Astrocyte of the hippocampus (primary cell): ENCODE data around the gene MCRS1.
A peak's percentile ranks its signal among the peaks of the same experiment; 100 is the strongest.
"Not testable (repeated sequence)": the region's sequence is repeated elsewhere in the genome, so short reads cannot be mapped to it uniquely, and the experiment has no call there.

Experiments used
- DNase-seq: peaks from one replicate; pipeline ENCODE4 v3.0.0; 2011; ENCODE audit warnings: low read depth, low spot score

Gene MCRS1, protein sequence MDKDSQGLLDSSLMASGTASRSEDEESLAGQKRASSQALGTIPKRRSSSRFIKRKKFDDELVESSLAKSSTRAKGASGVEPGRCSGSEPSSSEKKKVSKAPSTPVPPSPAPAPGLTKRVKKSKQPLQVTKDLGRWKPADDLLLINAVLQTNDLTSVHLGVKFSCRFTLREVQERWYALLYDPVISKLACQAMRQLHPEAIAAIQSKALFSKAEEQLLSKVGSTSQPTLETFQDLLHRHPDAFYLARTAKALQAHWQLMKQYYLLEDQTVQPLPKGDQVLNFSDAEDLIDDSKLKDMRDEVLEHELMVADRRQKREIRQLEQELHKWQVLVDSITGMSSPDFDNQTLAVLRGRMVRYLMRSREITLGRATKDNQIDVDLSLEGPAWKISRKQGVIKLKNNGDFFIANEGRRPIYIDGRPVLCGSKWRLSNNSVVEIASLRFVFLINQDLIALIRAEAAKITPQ

GRCh38 chr12:49567611-49568441 lies at the start of gene MCRS1:
MCRS1 (minus strand) TSS chr12:49568142; CDS start chr12:49566731, 1,411 bp downstream.
- DNase-seq: peak; percentile 94

- DNase-seq: no peak
These were observed 48.7 kb upstream of the MCRS1 start for GRCh38 chr12:49616533-49617219.

DNA sequence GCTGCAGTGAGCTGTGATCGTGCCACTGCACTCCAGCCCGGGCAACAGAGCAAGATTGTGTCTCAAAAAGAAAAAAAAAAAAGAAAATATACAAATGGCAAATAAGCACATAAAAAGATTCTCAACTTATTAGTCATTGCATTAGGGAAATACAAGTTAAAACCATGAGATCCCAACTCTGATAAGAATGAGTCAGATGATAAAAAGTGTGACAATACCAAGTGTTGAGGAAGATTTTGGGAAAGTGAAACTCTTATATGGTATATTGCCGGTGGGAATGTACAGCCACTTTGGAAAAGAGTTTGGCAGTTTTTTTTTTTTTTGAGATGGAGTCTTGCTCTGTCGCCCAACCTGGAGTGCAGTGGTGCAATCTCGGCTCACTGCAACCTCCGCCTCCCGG lies 47.8 kb upstream of the MCRS1 start:
- DNase-seq: no peak

DNA sequence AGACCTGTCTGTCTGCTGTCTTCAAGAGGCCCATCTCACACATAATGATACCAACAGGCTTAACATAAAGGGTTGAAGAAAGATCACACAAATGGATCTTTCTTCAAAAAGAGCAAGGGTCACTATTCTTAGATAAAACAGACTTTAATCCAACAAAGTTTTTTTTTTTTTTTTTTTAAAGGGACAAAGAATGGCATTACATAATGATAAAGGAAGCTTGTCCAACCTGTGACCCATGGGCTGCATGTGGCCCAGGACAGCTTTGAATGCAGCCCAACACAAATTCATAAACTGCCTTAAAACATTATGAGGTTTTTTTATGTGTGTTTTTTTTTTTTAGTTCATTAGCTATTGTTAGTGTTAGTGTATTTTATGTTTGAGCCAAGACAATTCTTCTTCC lies 44.3 kb upstream of the MCRS1 start:
- no peak for DNase-seq

DNA sequence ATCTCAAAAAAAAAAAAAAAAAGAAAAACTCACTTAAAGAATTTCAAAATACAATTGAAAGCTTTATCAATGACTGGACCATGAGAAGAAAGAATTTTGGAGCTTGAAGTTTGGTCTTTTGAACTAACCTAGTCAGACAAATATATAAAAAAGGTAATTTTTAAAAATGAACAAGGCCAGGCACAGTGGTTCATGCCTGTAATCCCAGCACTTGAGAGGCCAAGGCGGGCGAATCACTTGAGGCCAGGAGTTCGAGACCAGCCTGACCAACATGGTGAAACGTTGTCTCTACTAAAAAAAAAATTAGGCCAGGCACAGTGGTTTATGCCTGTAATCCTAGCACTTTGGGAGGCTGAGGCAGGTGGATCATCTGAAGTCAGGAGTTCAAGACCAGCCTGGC lies 42.8 kb upstream of the MCRS1 start:
- not testable (repeated sequence) for DNase-seq

- DNase-seq: no peak
These were observed 41.9 kb upstream of the MCRS1 start for GRCh38 chr12:49609875-49610154.

DNA sequence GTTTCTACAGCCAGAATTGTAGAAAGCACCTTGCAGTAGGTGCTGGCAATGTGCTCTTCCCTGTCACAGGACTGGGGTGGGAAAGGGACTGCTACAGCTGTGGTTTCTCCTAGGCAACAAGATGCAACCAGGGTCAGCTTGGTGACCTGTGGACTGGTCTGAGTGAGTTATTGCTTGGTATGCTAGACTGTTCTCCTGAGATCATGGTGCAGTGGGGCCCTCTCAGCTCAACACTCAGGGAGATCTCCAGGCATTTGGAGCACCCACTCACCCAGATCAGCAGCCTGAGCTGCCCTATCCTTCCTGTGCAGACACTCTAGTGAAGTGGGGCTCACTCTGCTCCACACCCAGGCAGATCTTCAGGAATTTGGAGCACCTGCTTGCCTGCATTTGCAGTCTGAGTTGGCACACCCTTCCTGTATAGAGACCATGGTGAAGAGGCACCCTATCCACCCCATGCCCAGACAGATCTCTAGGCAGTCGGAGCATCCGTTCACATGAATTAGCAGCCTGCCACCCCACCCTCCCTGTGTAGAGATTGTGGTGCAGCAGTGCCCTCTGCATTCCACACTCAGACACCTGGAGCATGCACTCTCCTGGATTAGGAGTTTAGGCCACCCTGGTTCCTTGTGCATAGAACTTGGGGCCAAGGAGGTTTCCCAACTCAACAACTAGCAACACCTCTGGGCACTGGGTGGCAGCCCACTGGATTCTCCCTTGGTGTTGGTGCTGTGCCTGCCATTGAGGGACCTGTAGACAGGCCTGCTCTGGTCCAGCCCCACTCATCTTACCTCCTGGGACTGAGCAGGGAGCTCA lies 41.3 kb upstream of the MCRS1 start:
- no peak for DNase-seq

DNA sequence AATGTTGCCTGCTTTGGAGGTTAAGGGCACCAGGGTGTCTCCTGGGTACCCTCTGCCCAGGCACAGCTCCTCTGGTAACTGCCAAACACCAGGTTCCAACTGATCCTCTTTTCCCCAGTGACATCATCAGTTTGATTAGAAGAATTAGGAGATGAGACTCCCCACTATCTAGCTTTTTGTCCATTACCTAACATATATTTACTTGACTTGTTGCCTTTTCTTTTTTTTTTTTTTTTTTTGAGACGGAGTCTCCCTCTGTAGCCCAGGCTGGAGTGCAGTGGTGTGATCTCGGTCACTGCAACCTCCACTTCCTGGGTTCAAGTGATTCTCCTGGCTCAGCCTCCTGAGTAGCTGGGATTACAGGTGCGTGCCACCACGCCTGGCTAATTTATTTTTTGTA lies 37.6 kb upstream of the MCRS1 start, which contains the start of gene FAM186B:
FAM186B (minus strand) TSS at position 101 of the 400 bp plus-strand sequence. CDS start 162 bp downstream, outside the sequence.
- DNase-seq: not testable (repeated sequence)

DNA sequence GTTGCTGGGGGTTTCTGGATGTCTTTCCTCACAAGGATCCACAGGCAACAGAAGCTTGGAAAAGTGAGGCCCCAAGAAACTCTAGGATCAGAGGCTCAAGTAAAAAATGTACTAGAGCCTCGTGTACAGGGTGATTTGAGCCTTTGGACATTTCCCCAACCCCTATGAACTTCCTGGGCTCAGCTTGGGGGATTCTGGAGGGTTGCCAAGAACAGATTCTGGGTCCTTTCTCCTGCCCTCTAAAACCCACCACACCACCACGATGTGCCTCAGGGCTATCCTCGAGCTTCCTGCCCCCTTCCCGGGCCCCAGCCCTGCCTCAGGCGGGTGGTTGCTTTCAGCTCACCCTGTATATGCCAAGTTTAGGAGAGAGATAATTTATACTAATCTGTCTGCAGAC lies 36.9 kb upstream of the MCRS1 start:
- DNase-seq: no peak

- no peak for DNase-seq
These were observed 35.8 kb upstream of the MCRS1 start for GRCh38 chr12:49603721-49604120.

GRCh38 chr12:49599961-49600360 lies 32.0 kb upstream of the MCRS1 start:
- no peak for DNase-seq

GRCh38 chr12:49598527-49598926 lies 30.6 kb upstream of the MCRS1 start:
- no peak for DNase-seq

DNA sequence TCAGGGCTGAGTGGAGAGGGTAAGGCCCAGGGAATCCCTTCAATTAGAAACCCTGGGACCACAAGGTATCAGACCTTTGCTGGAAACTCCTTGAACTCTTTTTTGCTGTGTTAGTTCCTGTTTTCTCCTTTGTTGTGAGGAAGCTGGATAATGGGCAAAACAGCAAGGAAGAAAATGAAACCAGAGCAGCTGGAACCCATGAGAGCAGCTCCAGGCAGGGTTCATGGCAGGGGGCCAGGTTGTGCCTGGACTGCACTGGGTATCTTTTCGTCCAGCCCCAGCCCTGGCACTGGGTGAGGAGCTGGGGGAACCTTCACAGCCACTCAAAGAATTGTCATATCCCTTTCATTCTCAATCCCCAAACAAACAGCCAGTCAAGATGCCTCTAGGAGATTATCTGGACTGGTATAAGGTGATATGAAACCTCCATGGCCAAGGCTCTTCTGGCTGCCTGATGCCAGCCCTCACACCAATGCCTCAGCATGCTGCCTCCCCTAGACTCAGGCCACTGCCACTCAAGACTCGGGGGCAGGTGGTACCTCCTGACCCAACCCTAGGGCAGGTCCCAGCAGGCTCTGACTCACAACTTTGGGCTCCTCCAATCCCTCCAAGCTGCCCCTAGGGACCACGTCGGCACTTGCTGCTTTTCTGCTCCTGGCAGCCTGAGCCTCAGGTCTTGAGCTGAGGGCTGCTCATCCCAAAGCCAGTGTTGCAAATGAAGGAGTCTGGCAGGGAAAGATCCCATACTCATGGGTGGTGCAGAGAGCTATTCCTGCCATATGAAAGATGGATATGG lies 21.0 kb upstream of the MCRS1 start:
- no peak for DNase-seq

DNA sequence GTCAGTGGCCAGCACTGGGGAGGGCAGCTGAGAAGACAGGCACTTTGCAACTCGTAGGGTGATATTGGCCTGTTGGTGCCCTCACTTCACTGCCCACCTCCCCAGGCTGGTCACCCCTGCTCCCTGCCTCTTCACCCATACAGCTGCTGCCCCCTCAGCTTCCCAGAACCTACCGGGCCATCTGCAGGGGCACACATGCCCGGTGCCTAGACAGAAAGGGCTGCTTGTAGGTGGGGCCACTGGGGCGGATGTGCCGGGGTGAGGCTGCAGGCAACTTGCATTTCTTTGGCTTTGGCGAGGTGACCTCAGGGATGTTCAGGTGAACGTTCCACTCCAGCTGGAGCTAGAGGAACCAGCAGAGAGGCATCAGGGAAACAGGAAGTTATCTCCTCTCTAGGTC lies 20.3 kb upstream of the MCRS1 start:
- DNase-seq: no peak

GRCh38 chr12:49587174-49587908 lies 19.4 kb upstream of the MCRS1 start:
- DNase-seq: no peak

- no peak for DNase-seq
These were observed 17.8 kb upstream of the MCRS1 start for GRCh38 chr12:49585477-49586459.

DNA sequence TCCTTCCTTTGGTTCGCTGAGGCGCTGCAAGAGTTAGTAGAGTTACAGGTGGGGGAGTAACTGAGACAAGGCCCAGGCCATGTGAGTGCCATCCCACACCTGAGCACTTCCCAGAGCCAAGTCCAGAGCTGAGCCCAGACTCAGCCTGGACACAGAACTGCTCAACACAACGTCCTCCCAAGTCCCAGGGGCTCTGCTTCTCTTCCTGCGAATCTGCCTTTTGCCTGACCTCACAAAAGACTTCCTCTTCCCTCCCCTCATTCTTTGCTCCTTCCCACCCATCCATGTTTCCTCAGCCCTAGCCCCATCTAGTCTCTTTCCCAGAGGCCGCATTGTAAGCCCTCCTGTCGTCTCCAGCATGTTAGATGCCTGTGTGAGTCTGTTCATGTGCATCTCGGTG lies 16.6 kb upstream of the MCRS1 start:
- DNase-seq: no peak

GRCh38 chr12:49583366-49584094 lies 15.6 kb upstream of the MCRS1 start:
- DNase-seq: no peak
